RKO (cell line): ENCODE data around the gene PAQR9.

Experiments
- DNase-seq: peaks from one replicate; pipeline ENCODE4 v3.0.0-alpha.2; 2016; ENCODE audit warnings: low spot score

The PAQR9 gene

GRCh38 chr3:142914286-142914811 is 49.1 kb downstream of the PAQR9 start:
- no peak for DNase-seq

GRCh38 chr3:142913432-142913831 is 50.0 kb downstream of the PAQR9 start:
- no peak for DNase-seq

GRCh38 chr3:142912402-142913172 is 50.9 kb downstream of the PAQR9 start:
- DNase-seq, result no peak
